ENCODE results near the gene CHRNB2.

CHRNB2 gene

GRCh38 chr1:154568157-154568815 is 708 bp downstream of the CHRNB2 start:
- ATAC-seq, result peak; percentile 26
- peak overlapping the region in 1 of 2 donors; percentile 65 for H3K4me3 Mint-ChIP-seq

GRCh38 chr1:154571244-154571963 is 3.8 kb downstream of the CHRNB2 start:
- Mint-ChIP-seq H3K27me3 (peaks cover 31% of the 10 kb centered on the region), H3K27ac (peak overlapping the region in 1 of 2 donors; percentile 74), H3K4me3 (no peak overlapping the region), H3K9me3 (no peaks in the 10 kb centered on the region), H3K4me1 (peaks cover 13% of the 10 kb centered on the region)
- ATAC-seq, result no peak
- no peak for DNase-seq

More at GRCh38 chr1:154568157-154568815, 708 bp downstream of the CHRNB2 start:
- Mint-ChIP-seq H3K4me1 (peaks cover 13% of the 10 kb centered on the region), H3K27ac (no peak overlapping the region), H3K9me3 (no peaks in the 10 kb centered on the region), H3K27me3 (peaks cover 33% of the 10 kb centered on the region)
- DNase-seq, result no peak

- peaks cover 26% of the 10 kb centered on the region for H3K27me3 Mint-ChIP-seq
- no peak overlapping the region for H3K27ac Mint-ChIP-seq
- no peak for ATAC-seq
These were observed 4.3 kb downstream of the CHRNB2 start for GRCh38 chr1:154571964-154572288.

GRCh38 chr1:154572468-154573167 is 5.0 kb downstream of the CHRNB2 start:
- no peak for ATAC-seq
- no peaks in the 10 kb centered on the region for H3K9me3 Mint-ChIP-seq
- no peak for DNase-seq
- no peak overlapping the region for H3K27ac Mint-ChIP-seq
- peaks cover 19% of the 10 kb centered on the region for H3K27me3 Mint-ChIP-seq
- H3K4me3 Mint-ChIP-seq, result no peak overlapping the region
- H3K4me1 Mint-ChIP-seq, result peaks cover 9% of the 10 kb centered on the region

More at GRCh38 chr1:154571964-154572288, 4.3 kb downstream of the CHRNB2 start:
- DNase-seq, result no peak
- Mint-ChIP-seq H3K9me3 (no peaks in the 10 kb centered on the region), H3K4me3 (no peak overlapping the region), H3K4me1 (peaks cover 13% of the 10 kb centered on the region)

- ATAC-seq (no peak), DNase-seq (no peak)
- Mint-ChIP-seq H3K27me3 (peaks cover 14% of the 10 kb centered on the region), H3K4me1 (peaks cover 3% of the 10 kb centered on the region), H3K4me3 (no peak overlapping the region), H3K27ac (no peak overlapping the region), H3K9me3 (no peaks in the 10 kb centered on the region)
These were observed 5.6 kb downstream of the CHRNB2 start for GRCh38 chr1:154573168-154573510.

- Mint-ChIP-seq H3K27me3 (peaks cover 4% of the 10 kb centered on the region), H3K4me3 (no peak overlapping the region), H3K27ac (peak overlapping the region in 1 of 2 donors; percentile 0), H3K9me3 (no peaks in the 10 kb centered on the region), H3K4me1 (no peaks in the 10 kb centered on the region)
- DNase-seq (no peak), ATAC-seq (peak; percentile 7)
These were observed 7.1 kb downstream of the CHRNB2 start for GRCh38 chr1:154574716-154575115.

GRCh38 chr1:154575147-154575927 is 7.8 kb downstream of the CHRNB2 start:
- Mint-ChIP-seq H3K4me1 (no peaks in the 10 kb centered on the region), H3K27ac (peak overlapping the region in 1 of 2 donors; percentile 21)

GRCh38 chr1:154575951-154576566 is 8.5 kb downstream of the CHRNB2 start:
- Mint-ChIP-seq H3K27ac (peak overlapping the region in 1 of 2 donors; percentile 68), H3K4me1 (no peaks in the 10 kb centered on the region), H3K9me3 (no peaks in the 10 kb centered on the region), H3K4me3 (no peak overlapping the region), H3K27me3 (no peaks in the 10 kb centered on the region)
- ATAC-seq, result peak; percentile 5
- DNase-seq, result no peak

More at GRCh38 chr1:154575147-154575927, 7.8 kb downstream of the CHRNB2 start:
- H3K4me3 Mint-ChIP-seq, result no peak overlapping the region
- ATAC-seq, result peak; percentile 8
- no peak for DNase-seq
- no peaks in the 10 kb centered on the region for H3K9me3 Mint-ChIP-seq
- no peaks in the 10 kb centered on the region for H3K27me3 Mint-ChIP-seq

- H3K27me3 Mint-ChIP-seq, result no peaks in the 10 kb centered on the region
- no peaks in the 10 kb centered on the region for H3K4me1 Mint-ChIP-seq
- ATAC-seq (no peak), DNase-seq (no peak)
- peak overlapping the region in 1 of 2 donors; percentile 45 for H3K27ac Mint-ChIP-seq
- H3K9me3 Mint-ChIP-seq, result no peaks in the 10 kb centered on the region
- H3K4me3 Mint-ChIP-seq, result no peak overlapping the region
These were observed 9.9 kb downstream of the CHRNB2 start for GRCh38 chr1:154577346-154578057.

GRCh38 chr1:154578058-154578418 is 10.5 kb downstream of the CHRNB2 start:
- H3K4me3 Mint-ChIP-seq, result no peak overlapping the region
- H3K27ac Mint-ChIP-seq, result peak overlapping the region in 1 of 2 donors; percentile 45
- H3K27me3 Mint-ChIP-seq, result no peaks in the 10 kb centered on the region
- DNase-seq, result no peak
- no peaks in the 10 kb centered on the region for H3K4me1 Mint-ChIP-seq
- no peaks in the 10 kb centered on the region for H3K9me3 Mint-ChIP-seq
- no peak for ATAC-seq

GRCh38 chr1:154579374-154579773 is 11.8 kb downstream of the CHRNB2 start:
- Mint-ChIP-seq H3K27me3 (no peaks in the 10 kb centered on the region), H3K4me1 (no peaks in the 10 kb centered on the region), H3K9me3 (no peaks in the 10 kb centered on the region), H3K4me3 (no peak overlapping the region), H3K27ac (no peak overlapping the region)
- ATAC-seq, result no peak
- DNase-seq, result no peak

GRCh38 chr1:154581766-154582165 is 14.2 kb downstream of the CHRNB2 start:
- ATAC-seq (no peak), DNase-seq (no peak)
- Mint-ChIP-seq H3K4me3 (no peak overlapping the region), H3K4me1 (no peaks in the 10 kb centered on the region), H3K9me3 (no peaks in the 10 kb centered on the region), H3K27ac (peak overlapping the region in 1 of 2 donors; percentile 55), H3K27me3 (no peaks in the 10 kb centered on the region)

- Mint-ChIP-seq H3K4me3 (no peak overlapping the region), H3K9me3 (no peaks in the 10 kb centered on the region), H3K4me1 (no peaks in the 10 kb centered on the region), H3K27ac (peak overlapping the region in 1 of 2 donors; percentile 46), H3K27me3 (no peaks in the 10 kb centered on the region)
- ATAC-seq (no peak), DNase-seq (no peak)
These were observed 15.3 kb downstream of the CHRNB2 start for GRCh38 chr1:154582885-154583284.

GRCh38 chr1:154583773-154584172 is 16.2 kb downstream of the CHRNB2 start:
- DNase-seq (no peak), ATAC-seq (no peak)
- Mint-ChIP-seq H3K27ac (peak overlapping the region in 1 of 2 donors; percentile 51), H3K4me1 (no peaks in the 10 kb centered on the region), H3K4me3 (no peak overlapping the region), H3K9me3 (no peaks in the 10 kb centered on the region), H3K27me3 (no peaks in the 10 kb centered on the region)

Data from stimulated activated naive CD8-positive, alpha-beta T cell treated with anti-CD3 and anti-CD28 coated beads, Interleukin-15, amount 100 ng/mL, for 72 hours (primary cell).